HG03354 (cell line): ENCODE measurements around the gene SMIM10L2A.
A peak's percentile ranks its signal among the peaks of the same experiment; 100 is the strongest.
"Not testable (repeated sequence)": the region's sequence is repeated elsewhere in the genome, so short reads cannot be mapped to it uniquely, and the experiment has no call there.

Source experiments
- ATAC-seq: cut with Tn5 transposase; IDR thresholded peaks from one replicate; pipeline ENCODE4 v1.9.1; 2021; ENCODE audit warnings: mild to moderate bottlenecking; ENCODE audit not compliant: unreplicated experiment, poor library complexity, severe bottlenecking

Gene SMIM10L2A

GRCh38 chrX:135421932-135422809, at the start of gene SMIM10L2A:
SMIM10L2A (plus strand) TSS chrX:135421944; CDS start chrX:135422132, 188 bp downstream.
- ATAC-seq = peak; percentile 52

- no peak for ATAC-seq
These were observed 48.4 kb upstream of the SMIM10L2A start for GRCh38 chrX:135373357-135373756.

GRCh38 chrX:135382260-135382659, 39.5 kb upstream of the SMIM10L2A start:
- ATAC-seq = no peak

- ATAC-seq = no peak
These were observed 38.5 kb upstream of the SMIM10L2A start for GRCh38 chrX:135383249-135383648.

- ATAC-seq = no peak
These were observed 37.4 kb upstream of the SMIM10L2A start for GRCh38 chrX:135384161-135384836.

- ATAC-seq = no peak
These were observed 32.9 kb upstream of the SMIM10L2A start for GRCh38 chrX:135388841-135389240.

- ATAC-seq = no peak
These were observed 32.5 kb upstream of the SMIM10L2A start for GRCh38 chrX:135389243-135389642.

GRCh38 chrX:135389717-135390116, 32.0 kb upstream of the SMIM10L2A start:
- no peak for ATAC-seq

- ATAC-seq = no peak
These were observed 30.0 kb upstream of the SMIM10L2A start for GRCh38 chrX:135391734-135392133.

- no peak for ATAC-seq
These were observed 28.7 kb upstream of the SMIM10L2A start for GRCh38 chrX:135393051-135393450.

GRCh38 chrX:135395064-135395463, 26.7 kb upstream of the SMIM10L2A start:
- no peak for ATAC-seq

GRCh38 chrX:135396109-135396508, 25.6 kb upstream of the SMIM10L2A start:
- no peak for ATAC-seq

GRCh38 chrX:135396566-135396965, 25.2 kb upstream of the SMIM10L2A start:
- ATAC-seq = no peak

GRCh38 chrX:135397652-135398051, 24.1 kb upstream of the SMIM10L2A start:
- no peak for ATAC-seq

GRCh38 chrX:135403374-135403773, 18.4 kb upstream of the SMIM10L2A start:
- ATAC-seq = no peak

- not testable (repeated sequence) for ATAC-seq
These were observed 15.3 kb upstream of the SMIM10L2A start for GRCh38 chrX:135406428-135406827.

- ATAC-seq = no peak
These were observed 12.9 kb upstream of the SMIM10L2A start for GRCh38 chrX:135408794-135409193.

- no peak for ATAC-seq
These were observed 10.7 kb upstream of the SMIM10L2A start for GRCh38 chrX:135410861-135411627.

GRCh38 chrX:135411893-135412292, 9.9 kb upstream of the SMIM10L2A start:
- ATAC-seq = no peak

- no peak for ATAC-seq
These were observed 5.2 kb upstream of the SMIM10L2A start for GRCh38 chrX:135416546-135416945.
